B cell (primary cell): Measurements from ENCODE around the gene STAT1.

ENCODE experiments used
- EZH2 ChIP-seq: IDR thresholded peaks from 2 replicates; pipeline ENCODE4 v1.6.1; 2012; ENCODE audit warnings: borderline replicate concordance, low read depth, mild to moderate bottlenecking, moderate library complexity, low read length; ENCODE audit not compliant: insufficient read depth, poor library complexity, severe bottlenecking
- TF ChIP-seq, protein P1 (sequence below): fragments of 200-600 bp; IDR thresholded peaks from one replicate; pipeline ENCODE4 v1.8.0; 2022; ENCODE audit warnings: antibody characterized with exemption, mild to moderate bottlenecking

DNA sequence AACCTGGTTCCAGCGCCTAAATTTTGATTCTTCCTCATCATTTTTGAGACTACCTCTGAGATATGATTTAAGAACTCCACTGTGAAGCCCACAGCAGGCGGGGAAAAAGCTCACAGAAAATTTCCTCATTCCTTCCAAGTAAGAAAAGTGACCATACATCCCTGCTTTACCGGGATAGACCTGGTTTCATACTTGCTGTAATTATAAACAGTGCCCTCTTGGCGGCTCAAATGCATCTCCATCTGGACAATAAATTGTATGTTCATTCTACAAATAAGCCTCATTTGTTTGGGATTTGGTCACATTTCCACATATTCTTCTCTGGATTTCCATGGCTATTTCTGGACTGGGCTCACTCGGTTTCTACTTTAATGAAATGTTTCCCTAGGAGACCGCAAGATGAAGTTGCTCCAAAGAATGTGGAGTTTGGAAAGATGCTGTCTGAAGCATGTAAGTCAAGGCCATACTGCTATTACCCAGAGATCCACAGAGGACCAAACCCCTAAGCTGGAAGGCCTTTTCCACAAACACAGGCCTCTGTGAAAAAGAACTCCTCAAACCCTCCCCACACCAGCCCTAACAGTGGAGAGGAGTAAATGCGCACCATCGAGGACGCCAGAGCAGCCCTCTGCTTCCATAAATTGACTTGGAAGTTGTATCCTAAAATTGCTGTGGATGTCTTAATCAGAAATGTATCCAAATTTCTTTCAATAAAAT lies 13.9 kb downstream of the STAT1 start:
- TF ChIP-seq, protein P1, sequence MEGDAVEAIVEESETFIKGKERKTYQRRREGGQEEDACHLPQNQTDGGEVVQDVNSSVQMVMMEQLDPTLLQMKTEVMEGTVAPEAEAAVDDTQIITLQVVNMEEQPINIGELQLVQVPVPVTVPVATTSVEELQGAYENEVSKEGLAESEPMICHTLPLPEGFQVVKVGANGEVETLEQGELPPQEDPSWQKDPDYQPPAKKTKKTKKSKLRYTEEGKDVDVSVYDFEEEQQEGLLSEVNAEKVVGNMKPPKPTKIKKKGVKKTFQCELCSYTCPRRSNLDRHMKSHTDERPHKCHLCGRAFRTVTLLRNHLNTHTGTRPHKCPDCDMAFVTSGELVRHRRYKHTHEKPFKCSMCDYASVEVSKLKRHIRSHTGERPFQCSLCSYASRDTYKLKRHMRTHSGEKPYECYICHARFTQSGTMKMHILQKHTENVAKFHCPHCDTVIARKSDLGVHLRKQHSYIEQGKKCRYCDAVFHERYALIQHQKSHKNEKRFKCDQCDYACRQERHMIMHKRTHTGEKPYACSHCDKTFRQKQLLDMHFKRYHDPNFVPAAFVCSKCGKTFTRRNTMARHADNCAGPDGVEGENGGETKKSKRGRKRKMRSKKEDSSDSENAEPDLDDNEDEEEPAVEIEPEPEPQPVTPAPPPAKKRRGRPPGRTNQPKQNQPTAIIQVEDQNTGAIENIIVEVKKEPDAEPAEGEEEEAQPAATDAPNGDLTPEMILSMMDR, result no peak
- TF ChIP-seq EZH2, result no peak
